Muscle layer of duodenum (tissue), 2 donors: Measurements from ENCODE around the gene DNALI1.
"Not testable (repeated sequence)": the region's sequence is repeated elsewhere in the genome, so short reads cannot be mapped to it uniquely, and the experiment has no call there.

Source experiments
- H3K27ac ChIP-seq: one replicate; pipeline ENCODE4 v1.7.0; 2013; ENCODE audit warnings: mild to moderate bottlenecking, low read length
- H3K27me3 ChIP-seq: one replicate; pipeline ENCODE4 v1.7.0; 2013; ENCODE audit warnings: low read depth, mild to moderate bottlenecking, control low read depth, low read length
- H3K36me3 ChIP-seq, 2 donors: one replicate each; pipeline ENCODE4 v1.7.0; 2013; ENCODE audit warnings: low read length in 2 of 2, control low read depth in 1 of 2, mild to moderate bottlenecking in 1 of 2; ENCODE audit not compliant: insufficient read depth in 2 of 2, control insufficient read depth in 1 of 2
- H3K4me1 ChIP-seq, 2 donors: one replicate each; pipeline ENCODE4 v1.7.0; 2013; ENCODE audit warnings: low read length in 2 of 2, mild to moderate bottlenecking in 2 of 2, control low read depth in 1 of 2, moderate library complexity in 1 of 2; ENCODE audit not compliant: insufficient read depth in 2 of 2, control insufficient read depth in 1 of 2
- H3K4me3 ChIP-seq, 2 donors: one replicate each; pipeline ENCODE4 v1.7.0; 2013; ENCODE audit warnings: low read length in 2 of 2, low read depth in 1 of 2, mild to moderate bottlenecking in 1 of 2
- H3K9me3 ChIP-seq, 2 donors: one replicate each; pipeline ENCODE4 v1.7.0; 2013; ENCODE audit warnings: low read length in 2 of 2, control low read depth in 1 of 2, mild to moderate bottlenecking in 1 of 2; ENCODE audit not compliant: control insufficient read depth in 1 of 2
- donor health status: healthy.

The DNALI1 gene

DNA sequence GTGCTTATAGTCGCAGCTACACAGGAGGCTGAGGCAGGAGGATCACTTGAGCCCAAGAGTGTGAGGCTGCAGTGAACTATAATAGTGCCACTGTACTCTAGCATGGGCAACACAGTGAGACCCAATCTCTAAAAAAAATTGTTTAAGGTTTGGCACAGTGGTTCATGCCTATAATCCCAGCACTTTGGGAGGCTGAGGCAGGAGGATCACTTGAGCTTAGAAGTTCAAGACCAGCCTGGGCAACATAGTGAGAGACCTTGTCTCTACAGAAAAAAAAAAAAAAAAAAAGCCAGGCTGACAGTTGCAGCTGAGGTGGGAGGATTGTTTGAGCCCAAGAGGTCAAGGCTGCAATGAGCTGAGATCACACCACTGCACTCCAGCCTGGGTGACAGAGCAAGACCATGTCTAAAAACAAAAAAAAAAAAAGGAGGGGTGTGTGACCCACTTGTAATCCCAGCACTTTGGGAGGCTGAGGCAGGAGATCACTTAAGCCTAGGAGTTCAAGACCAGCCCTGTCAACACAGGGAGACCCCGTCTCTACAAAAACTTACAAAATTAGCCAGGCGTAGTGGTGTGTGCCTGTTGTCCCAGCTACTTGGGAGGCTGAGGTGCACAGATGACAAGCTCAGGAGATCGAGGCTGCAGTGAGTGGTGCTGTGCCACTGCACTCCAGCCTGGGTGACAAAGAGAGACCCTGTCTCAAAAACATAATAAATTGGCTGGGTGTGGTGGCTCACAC, 24.2 kb upstream of the DNALI1 start:
- H3K27me3 ChIP-seq, H3K4me3 ChIP-seq, H3K9me3 ChIP-seq, H3K4me1 ChIP-seq, H3K27ac ChIP-seq: not testable (repeated sequence)
- H3K36me3 ChIP-seq: peaks cover 8 to 16% of the 10 kb centered on the region in 2 donors

DNA sequence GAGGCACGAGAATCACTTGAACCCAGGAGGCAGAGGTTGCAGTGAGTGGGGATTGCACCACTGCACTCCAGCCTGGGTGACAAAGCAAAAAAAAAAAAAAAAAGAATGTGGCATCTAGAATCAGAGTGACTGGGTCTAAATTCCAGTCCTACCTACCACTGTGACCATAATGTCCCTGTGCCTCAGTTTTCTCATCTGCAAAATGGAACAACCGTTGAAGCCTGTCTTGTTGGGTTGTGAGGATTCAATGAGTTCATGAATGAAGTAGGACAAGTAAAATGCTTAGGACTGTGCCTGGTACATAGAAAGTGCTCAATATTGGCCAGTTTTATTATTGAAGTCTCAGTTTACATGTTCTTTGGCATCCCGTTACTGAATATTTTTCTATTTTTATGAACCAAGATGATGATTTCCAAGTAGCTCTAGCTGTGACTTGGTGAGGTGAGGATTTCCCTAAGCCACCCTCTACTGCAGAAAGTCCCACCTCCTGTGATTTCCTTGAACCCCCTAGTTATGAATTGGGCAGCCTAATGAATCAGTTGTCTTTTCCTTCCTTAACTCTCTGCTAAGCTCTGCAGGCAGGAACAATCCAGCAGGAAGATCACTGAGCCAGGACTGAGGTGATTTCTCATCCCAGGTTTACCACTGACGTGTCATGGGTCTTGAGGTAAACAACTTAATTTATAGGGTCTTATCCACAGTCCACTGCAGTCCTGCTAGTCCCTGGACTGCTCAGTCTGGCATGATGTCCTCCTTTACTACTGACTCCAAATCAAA, 23.2 kb upstream of the DNALI1 start:
- H3K27ac ChIP-seq: peak overlapping the region; percentile 37
- no peaks in the 10 kb centered on the region for H3K27me3 ChIP-seq
- no peaks in the 10 kb centered on the region for H3K9me3 ChIP-seq
- H3K4me1 ChIP-seq: no peaks in the 10 kb centered on the region
- H3K36me3 ChIP-seq: peaks cover 14 to 19% of the 10 kb centered on the region in 2 donors
- H3K4me3 ChIP-seq: no peak overlapping the region

DNA sequence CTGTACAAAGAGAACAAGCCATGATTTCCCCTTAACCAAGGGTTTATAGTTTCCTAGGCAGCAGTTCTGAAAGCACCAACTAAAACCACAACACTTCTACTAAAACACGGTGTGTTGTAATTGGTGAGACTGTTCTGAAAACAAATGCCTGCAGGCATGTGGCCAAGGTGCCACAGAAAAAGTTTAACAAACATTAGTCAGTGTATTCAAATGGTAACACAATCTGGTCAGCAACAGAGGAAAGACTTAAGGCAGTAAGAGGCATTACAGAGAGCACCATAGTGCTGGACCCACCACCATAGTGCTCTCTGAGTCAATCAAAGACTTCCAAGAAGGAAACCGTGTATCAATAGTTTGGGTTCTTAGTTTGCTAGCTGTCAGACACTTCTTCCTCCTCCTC, 19.4 kb upstream of the DNALI1 start:
- no peak overlapping the region for H3K27ac ChIP-seq
- no peaks in the 10 kb centered on the region for H3K9me3 ChIP-seq
- no peaks in the 10 kb centered on the region for H3K27me3 ChIP-seq
- no peaks in the 10 kb centered on the region for H3K4me1 ChIP-seq
- no peak overlapping the region for H3K4me3 ChIP-seq
- peaks cover 31 to 38% of the 10 kb centered on the region in 2 donors for H3K36me3 ChIP-seq

DNA sequence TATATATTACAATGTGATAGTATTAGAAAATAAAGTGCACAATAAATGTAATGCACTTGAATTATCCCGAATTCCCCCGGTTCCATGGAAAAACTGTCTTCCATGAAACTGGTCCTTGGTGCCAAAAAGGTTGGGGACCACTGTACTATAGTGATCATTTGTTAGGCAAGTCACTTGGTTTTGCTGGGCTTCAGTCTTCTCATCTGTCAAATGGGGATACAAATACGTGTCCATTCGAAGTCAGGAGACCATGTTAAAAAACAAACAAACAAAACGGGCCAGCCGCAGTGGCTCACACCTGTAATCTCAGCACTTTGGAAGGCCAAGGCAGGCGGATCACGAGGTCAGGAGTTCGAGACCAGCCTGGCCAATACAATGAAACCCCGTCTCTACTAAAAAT, 17.6 kb upstream of the DNALI1 start:
- not testable (repeated sequence) for H3K4me3 ChIP-seq, H3K9me3 ChIP-seq, H3K27me3 ChIP-seq, H3K4me1 ChIP-seq, H3K27ac ChIP-seq
- H3K36me3 ChIP-seq: peaks cover 29 to 38% of the 10 kb centered on the region in 2 donors

DNA sequence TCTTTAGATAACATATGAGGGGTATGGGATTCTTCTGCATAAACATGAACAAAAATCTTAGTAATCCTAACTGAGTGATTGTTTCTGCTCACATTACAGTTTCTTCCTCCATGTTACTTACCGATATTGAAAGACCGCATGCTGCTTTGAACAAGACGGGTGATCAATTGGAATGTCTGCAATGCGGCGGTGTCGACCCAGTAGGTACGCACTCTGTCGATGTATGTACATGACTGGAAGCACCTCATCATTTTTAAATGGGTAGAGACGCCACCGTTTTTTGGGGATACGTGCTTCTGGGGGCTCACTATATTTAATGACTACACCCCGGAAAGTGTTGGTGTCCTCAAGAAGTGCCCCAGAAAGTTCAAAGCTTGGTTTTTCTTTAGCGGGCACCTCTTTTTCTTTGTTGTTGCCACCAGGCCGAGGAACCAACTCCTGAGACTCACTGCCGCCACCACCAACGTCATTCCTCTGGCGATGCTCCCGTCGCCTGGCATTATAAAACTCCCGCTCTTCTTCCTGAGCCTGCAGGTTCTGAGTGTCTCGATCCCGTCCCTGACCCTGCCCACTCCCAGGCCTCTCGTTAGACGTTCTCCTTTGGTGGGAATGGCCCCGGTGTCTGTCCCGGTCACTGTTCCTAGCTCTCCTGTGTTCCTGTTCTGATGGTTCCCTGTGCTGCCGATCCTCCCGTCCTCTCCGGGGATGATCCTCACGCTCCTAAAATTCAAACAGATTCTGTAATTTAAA, 16.5 kb upstream of the DNALI1 start:
- H3K4me3 ChIP-seq: no peak overlapping the region
- peaks cover 34 to 47% of the 10 kb centered on the region in 2 donors for H3K36me3 ChIP-seq
- no peaks in the 10 kb centered on the region for H3K4me1 ChIP-seq
- no peak overlapping the region for H3K27ac ChIP-seq
- no peaks in the 10 kb centered on the region for H3K9me3 ChIP-seq
- H3K27me3 ChIP-seq: no peaks in the 10 kb centered on the region

DNA sequence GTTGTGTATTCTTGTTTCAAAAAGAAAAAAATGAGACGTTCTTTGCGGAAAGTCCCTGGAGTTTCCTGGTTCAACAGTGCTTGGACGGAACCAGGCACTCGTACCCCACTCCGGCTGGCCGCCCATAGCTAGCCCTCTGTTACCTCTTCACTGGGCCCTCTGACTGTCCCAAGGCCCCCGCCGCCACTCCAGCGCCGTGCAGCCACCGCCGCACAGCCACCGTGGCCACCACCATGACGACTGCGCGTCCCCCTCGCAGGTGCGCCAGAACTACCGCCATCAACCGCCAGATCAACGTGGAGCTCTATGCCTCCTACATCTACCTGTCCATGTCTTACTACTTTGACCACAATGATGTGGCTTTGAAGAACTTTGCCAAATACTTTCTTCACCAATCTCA, 12.2 kb upstream of the DNALI1 start:
- Histone ChIP-seq H3K27me3 (no peaks in the 10 kb centered on the region), H3K4me1 (no peaks in the 10 kb centered on the region), H3K36me3 (peaks cover 26 to 51% of the 10 kb centered on the region in 2 donors), H3K4me3 (no peak overlapping the region), H3K27ac (no peak overlapping the region), H3K9me3 (no peaks in the 10 kb centered on the region)

DNA sequence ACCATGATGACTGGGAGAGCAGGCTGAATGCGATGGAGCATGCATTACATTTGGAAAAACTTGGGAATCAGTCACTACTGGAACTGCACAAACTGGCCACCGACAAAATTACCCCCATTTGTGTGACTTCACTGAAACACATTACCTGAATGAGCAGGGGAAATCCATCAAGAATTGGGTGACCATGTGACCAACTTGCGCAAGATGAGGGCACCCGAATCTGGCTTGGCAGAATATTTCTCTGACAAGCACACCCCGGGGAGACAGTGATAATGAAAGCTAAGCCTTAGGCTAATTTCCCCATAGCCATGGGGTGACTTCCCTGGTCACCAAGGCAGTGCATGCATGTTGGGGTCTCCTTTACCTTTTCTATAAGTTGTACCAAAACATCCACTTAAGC, 11.7 kb upstream of the DNALI1 start:
- H3K9me3 ChIP-seq: no peaks in the 10 kb centered on the region
- no peaks in the 10 kb centered on the region for H3K27me3 ChIP-seq
- H3K4me3 ChIP-seq: no peak overlapping the region
- H3K4me1 ChIP-seq: no peaks in the 10 kb centered on the region
- peaks cover 24 to 47% of the 10 kb centered on the region in 2 donors for H3K36me3 ChIP-seq
- no peak overlapping the region for H3K27ac ChIP-seq

DNA sequence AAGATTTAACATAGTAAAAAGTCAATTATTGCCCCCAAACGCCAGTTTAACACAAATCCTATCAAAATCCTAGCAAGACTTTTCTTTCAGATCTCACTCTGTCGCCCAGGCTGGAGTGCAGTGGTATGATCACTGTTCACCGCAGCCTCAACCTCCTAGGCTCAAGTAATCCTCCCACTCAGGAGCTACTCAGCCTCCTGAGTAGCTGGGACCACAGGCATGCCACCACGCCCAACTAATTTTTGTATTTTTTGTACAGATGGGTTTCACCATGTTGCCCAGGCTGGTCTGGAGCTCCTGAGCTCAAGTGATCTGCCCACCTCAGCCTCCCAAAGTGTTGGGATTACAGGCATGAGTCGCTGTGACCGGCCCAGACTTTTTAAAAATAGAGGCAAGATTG, 7.4 kb upstream of the DNALI1 start:
- Histone ChIP-seq H3K9me3 (no peaks in the 10 kb centered on the region), H3K4me1 (peaks cover 11 to 20% of the 10 kb centered on the region in 2 donors), H3K4me3 (no peak overlapping the region), H3K27me3 (no peaks in the 10 kb centered on the region), H3K36me3 (peaks cover 14 to 49% of the 10 kb centered on the region in 2 donors), H3K27ac (no peak overlapping the region)

DNA sequence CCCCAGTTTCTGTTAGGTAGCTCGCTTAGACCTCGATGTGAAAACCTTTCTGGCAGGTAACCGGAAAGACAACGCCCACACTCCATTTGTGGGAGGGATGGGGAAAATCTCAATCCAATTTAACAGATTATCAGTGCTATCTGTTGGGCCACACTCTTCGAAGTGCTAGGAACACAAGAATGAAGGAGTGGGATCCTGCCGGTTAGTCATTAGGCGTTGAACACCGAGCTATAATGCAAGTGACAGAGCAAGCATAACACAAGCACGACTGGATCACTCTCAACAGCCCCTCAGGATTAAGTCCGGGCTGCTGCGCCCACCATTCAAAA, 3.2 kb upstream of the DNALI1 start:
- H3K27me3 ChIP-seq: no peaks in the 10 kb centered on the region
- peak overlapping the region; percentile 87 for H3K27ac ChIP-seq
- peaks cover 0 to 23% of the 10 kb centered on the region in 2 donors for H3K36me3 ChIP-seq
- H3K4me3 ChIP-seq: peak overlapping the region; percentile 88 to 91
- H3K9me3 ChIP-seq: no peaks in the 10 kb centered on the region
- peaks cover 11 to 40% of the 10 kb centered on the region in 2 donors for H3K4me1 ChIP-seq

DNA sequence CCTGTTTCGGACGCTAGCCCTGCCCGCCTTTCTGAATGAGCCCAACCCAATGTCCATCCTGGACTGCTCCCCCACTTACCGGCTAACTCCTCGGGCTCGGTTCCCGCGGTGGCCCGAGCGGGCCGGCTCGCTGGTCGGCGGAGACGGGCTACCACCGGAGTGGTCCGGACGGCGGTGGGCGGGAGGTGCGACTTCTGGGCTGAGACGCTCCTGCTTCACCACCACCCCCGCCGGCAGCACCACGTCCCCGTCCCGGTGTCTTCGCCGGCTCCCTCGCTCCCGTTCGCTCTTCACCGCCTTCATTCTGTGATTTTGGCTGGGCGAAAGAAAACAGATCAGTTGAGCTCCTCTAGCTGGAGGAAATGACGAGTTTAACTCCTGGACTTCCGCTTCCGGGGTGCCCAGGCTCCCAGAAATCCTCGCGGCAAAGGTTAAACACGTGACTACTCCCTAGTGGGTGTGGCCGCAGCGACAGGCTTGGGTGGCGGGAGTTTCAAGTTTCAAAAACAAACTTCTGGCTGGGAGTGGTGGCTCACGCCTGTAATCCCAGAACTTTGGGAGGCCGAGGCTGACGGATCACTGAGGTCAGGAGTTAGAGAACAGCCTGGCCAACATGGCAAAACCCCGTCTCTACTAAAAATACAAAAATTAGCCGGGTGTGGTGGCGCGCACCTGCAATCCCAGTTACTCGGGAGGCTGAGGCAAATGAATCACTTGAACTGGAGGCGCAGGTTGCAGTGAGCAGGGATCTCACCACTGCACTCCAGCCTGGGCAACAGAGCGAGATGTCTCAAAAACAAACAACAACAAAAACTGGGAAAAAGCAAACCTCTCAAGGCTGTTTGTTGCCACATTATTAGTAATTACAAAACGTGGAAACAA, 2.6 kb upstream of the DNALI1 start, which contains the start of gene SNIP1:
SNIP1 (minus strand) TSS at position 367 of the 882 bp plus-strand sequence; CDS start at position 303, 64 bp downstream.
- Histone ChIP-seq H3K4me1 (peaks cover 11 to 40% of the 10 kb centered on the region in 2 donors), H3K36me3 (peaks cover 0 to 20% of the 10 kb centered on the region in 2 donors), H3K4me3 (peak within 1 kb of the TSS; percentile 88 to 91), H3K27ac (peak within 1 kb of the TSS; percentile 87), H3K27me3 (no peaks in the 10 kb centered on the region), H3K9me3 (no peaks in the 10 kb centered on the region)
